KMS-11 (cell line): ENCODE measurements around the gene SLAMF7.

Source experiments
- H2AFZ ChIP-seq: fragments of 200-600 bp; sonication (generic); 2 replicates; pipeline ENCODE4 v1.6.1; 2016; ENCODE audit warnings: antibody characterized with exemption, mixed run types, low read depth
- H3K27ac ChIP-seq: fragments of 200-600 bp; sonication (generic); 2 replicates; pipeline ENCODE4 v1.6.1; 2016; ENCODE audit warnings: mild to moderate bottlenecking, mixed run types
- H3K27me3 ChIP-seq: fragments of 200-600 bp; sonication (generic); 2 replicates; pipeline ENCODE4 v1.6.1; 2017; ENCODE audit warnings: mild to moderate bottlenecking, low read depth, mixed run types, moderate library complexity; ENCODE audit not compliant: insufficient read depth
- H3K36me3 ChIP-seq: fragments of 200-600 bp; sonication (generic); 2 replicates; pipeline ENCODE4 v1.6.1; 2017; ENCODE audit warnings: mild to moderate bottlenecking, mixed run types; ENCODE audit not compliant: insufficient read depth
- H3K4me1 ChIP-seq: fragments of 200-600 bp; sonication (generic); 2 replicates; pipeline ENCODE4 v1.6.1; 2016; ENCODE audit warnings: mild to moderate bottlenecking, low read depth, mixed run types; ENCODE audit not compliant: poor library complexity, severe bottlenecking
- H3K4me2 ChIP-seq: fragments of 200-600 bp; sonication (generic); 2 replicates; pipeline ENCODE4 v1.7.0; 2016; ENCODE audit warnings: mild to moderate bottlenecking, mixed run types
- H3K4me3 ChIP-seq: fragments of 200-600 bp; sonication (generic); IDR thresholded peaks from 2 replicates; pipeline ENCODE4 v1.6.1; 2017; ENCODE audit warnings: low read depth, low read length, mixed read lengths; ENCODE audit not compliant: insufficient read depth
- H3K79me2 ChIP-seq: fragments of 200-600 bp; sonication (generic); 2 replicates; pipeline ENCODE4 v1.6.1; 2016; ENCODE audit warnings: low read depth, mixed run types; ENCODE audit not compliant: insufficient read depth
- H3K9ac ChIP-seq: fragments of 200-600 bp; sonication (generic); 2 replicates; pipeline ENCODE4 v1.6.1; 2016; ENCODE audit warnings: mild to moderate bottlenecking, mixed run types
- H4K20me1 ChIP-seq: fragments of 200-600 bp; sonication (generic); 2 replicates; pipeline ENCODE4 v1.6.1; 2016; ENCODE audit warnings: mild to moderate bottlenecking, mixed run types; ENCODE audit not compliant: insufficient read depth
- CTCF ChIP-seq: fragments of 200-600 bp; sonication (generic); conservative IDR thresholded peaks from 2 replicates; pipeline ENCODE4 v1.6.1; 2017; ENCODE audit warnings: low read depth, mild to moderate bottlenecking, antibody characterized with exemption, low read length, moderate library complexity, mixed read lengths

SLAMF7 gene

GRCh38 chr1:160778976-160779375 lies 39.9 kb downstream of the SLAMF7 start:
- TF ChIP-seq CTCF = no peak
- H3K4me3 ChIP-seq = no peak overlapping the region
- H3K27me3 ChIP-seq = no peaks in the 10 kb centered on the region
- H4K20me1 ChIP-seq = no peaks in the 10 kb centered on the region
- no peak overlapping the region for H3K9ac ChIP-seq
- H2AFZ ChIP-seq = no peak overlapping the region
- H3K79me2 ChIP-seq = no peaks in the 10 kb centered on the region
- no peak overlapping the region for H3K4me2 ChIP-seq
- peaks cover 43% of the 10 kb centered on the region for H3K4me1 ChIP-seq
- H3K36me3 ChIP-seq = no peaks in the 10 kb centered on the region
- no peak overlapping the region for H3K27ac ChIP-seq

GRCh38 chr1:160779626-160780397 lies 40.8 kb downstream of the SLAMF7 start:
- Histone ChIP-seq H3K27me3 (no peaks in the 10 kb centered on the region), H3K4me3 (no peak overlapping the region), H2AFZ (no peak overlapping the region), H4K20me1 (no peaks in the 10 kb centered on the region), H3K4me1 (peaks cover 43% of the 10 kb centered on the region), H3K4me2 (no peak overlapping the region), H3K9ac (no peak overlapping the region), H3K27ac (peak overlapping the region; percentile 84; the same call in 1 of the 2 replicates), H3K79me2 (no peaks in the 10 kb centered on the region), H3K36me3 (no peaks in the 10 kb centered on the region)
- peak; percentile 96 for TF ChIP-seq CTCF

- peak overlapping the region; percentile 84; the same call in 1 of the 2 replicates for H3K27ac ChIP-seq
- 0 out of 2 replicates have a peak, but pooled peaks have one; percentile 33 for TF ChIP-seq CTCF
- H3K27me3 ChIP-seq = no peaks in the 10 kb centered on the region
- no peaks in the 10 kb centered on the region for H3K79me2 ChIP-seq
- H3K4me2 ChIP-seq = peak overlapping the region; percentile 59; the same call in 1 of the 2 replicates
- no peaks in the 10 kb centered on the region for H4K20me1 ChIP-seq
- H3K9ac ChIP-seq = no peak overlapping the region
- H3K36me3 ChIP-seq = no peaks in the 10 kb centered on the region
- peaks cover 43% of the 10 kb centered on the region for H3K4me1 ChIP-seq
- no peak overlapping the region for H3K4me3 ChIP-seq
- H2AFZ ChIP-seq = no peak overlapping the region
Observed at GRCh38 chr1:160780398-160780755, 41.3 kb downstream of the SLAMF7 start.

GRCh38 chr1:160781186-160781766 lies 42.2 kb downstream of the SLAMF7 start:
- H3K9ac ChIP-seq = peak overlapping the region; percentile 51; the same call in 1 of the 2 replicates
- H4K20me1 ChIP-seq = no peaks in the 10 kb centered on the region
- no peaks in the 10 kb centered on the region for H3K36me3 ChIP-seq
- peak overlapping the region; percentile 59 for H3K4me2 ChIP-seq
- no peaks in the 10 kb centered on the region for H3K79me2 ChIP-seq
- no peak for TF ChIP-seq CTCF
- H3K27ac ChIP-seq = peak overlapping the region; percentile 84
- peak overlapping the region; percentile 49; the same call in 1 of the 2 replicates for H2AFZ ChIP-seq
- no peak overlapping the region for H3K4me3 ChIP-seq
- H3K4me1 ChIP-seq = peaks cover 43% of the 10 kb centered on the region
- H3K27me3 ChIP-seq = no peaks in the 10 kb centered on the region
